ENCODE data around the gene MRGPRX4. TPM values are rescaled to one million over a fixed set of nuclear protein-coding genes. Genes with fewer than 3 reads are reported as not detected.

The MRGPRX4 gene
- total and polyA plus RNA-seq, 2 donors (not counting 3 experiments of a cell fraction or from before 2014, with no cell fraction given) = not detected

DNA sequence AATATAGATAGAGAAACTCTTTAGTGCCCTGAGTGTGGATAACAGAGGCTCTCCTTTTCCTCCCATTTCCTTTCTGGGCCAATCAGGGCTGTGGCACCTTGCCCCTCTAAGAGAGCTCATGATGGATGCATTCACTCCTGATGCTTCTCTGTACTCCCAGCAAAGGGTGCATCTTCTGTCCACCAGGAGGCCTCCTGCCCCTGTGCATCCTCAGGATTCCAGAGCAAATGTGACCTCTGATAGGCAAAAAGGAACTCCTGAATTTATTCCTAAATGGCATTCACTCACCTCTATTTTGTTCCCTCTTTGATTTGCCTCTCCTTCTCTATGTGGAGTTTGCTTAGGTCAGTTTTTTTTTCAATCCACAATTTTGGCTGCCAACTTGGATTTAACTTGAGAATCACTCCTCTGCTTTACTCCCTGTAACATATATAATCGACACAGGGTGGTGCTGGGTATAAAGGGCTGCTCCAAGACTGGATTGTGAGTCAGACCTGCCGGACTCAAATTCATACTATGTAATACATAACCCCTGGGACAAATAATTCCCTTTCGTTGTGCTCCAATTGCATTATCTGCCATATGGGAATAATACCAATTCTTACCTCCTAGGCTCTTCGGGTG is 1.1 kb upstream of the MRGPRX4 start:
- Histone ChIP-seq H3K9ac (replicated peaks; ENCODE audit: extremely low read depth, insufficient read depth, low read length) (no peak overlapping the region), H3K9me3 (replicated peaks; ENCODE audit: control insufficient read depth, insufficient read depth, low read length) (no peaks in the 10 kb centered on the region), H3K9me1 (replicated peaks; ENCODE audit: control insufficient read depth, extremely low read depth, insufficient read depth, low read length) (no peaks in the 10 kb centered on the region), H3K36me3 (ENCODE audit: control insufficient read depth in 2 of 2, extremely low read depth in 1 of 2, insufficient read depth in 2 of 2, low read length in 2 of 2) (no peaks in the 10 kb centered on the region), H4K20me1 (replicated peaks; ENCODE audit: control insufficient read depth, extremely low read depth, insufficient read depth, low read length) (no peaks in the 10 kb centered on the region), H3K79me2 (ENCODE audit: control insufficient read depth, insufficient read depth, low read length) (no peaks in the 10 kb centered on the region), H3K4me3 (replicated peaks in 1 of 3; ENCODE audit: insufficient read depth in 1 of 3, low read depth in 1 of 3, low read length in 3 of 3) (no peak overlapping the region), H3K4me2 (ENCODE audit: insufficient read depth, low read length) (no peak overlapping the region), H3K27ac (ENCODE audit: insufficient read depth, low read depth, low read length) (no peak overlapping the region), H2AFZ (ENCODE audit: low read depth, low read length) (no peak overlapping the region), H3K4me1 (ENCODE audit: control insufficient read depth, extremely low read depth, insufficient read depth, low read length) (no peaks in the 10 kb centered on the region), H3K27me3 (ENCODE audit: control insufficient read depth in 2 of 2, insufficient read depth in 2 of 2, low read length in 2 of 2) (peaks cover 0 to 3% of the 10 kb centered on the region in 2 experiments)
- no TSS peak for BruUV-seq (replicated peaks)
- dilution Hi-C loops (cut with MboI; ENCODE audit: extremely low pct_ligation_motif_present, low sequenced_read_pairs) (no loop called here), intact Hi-C loops (cut with micrococcal nuclease) (no loop called here)
- CTCF ChIA-PET = interaction anchor here (0.6 to 1.8 kb wide), 6 partner anchors 9 to 480 kb away, joined by 3 to 13 read pairs (median 5); no protein-coding TSS in a partner anchor
- TF ChIP-seq EZH2 (IDR thresholded peaks at IDR 0.05; ENCODE audit: borderline replicate concordance, low read depth, low read length, severe bottlenecking) = no peak
- TF ChIP-seq, protein P1, sequence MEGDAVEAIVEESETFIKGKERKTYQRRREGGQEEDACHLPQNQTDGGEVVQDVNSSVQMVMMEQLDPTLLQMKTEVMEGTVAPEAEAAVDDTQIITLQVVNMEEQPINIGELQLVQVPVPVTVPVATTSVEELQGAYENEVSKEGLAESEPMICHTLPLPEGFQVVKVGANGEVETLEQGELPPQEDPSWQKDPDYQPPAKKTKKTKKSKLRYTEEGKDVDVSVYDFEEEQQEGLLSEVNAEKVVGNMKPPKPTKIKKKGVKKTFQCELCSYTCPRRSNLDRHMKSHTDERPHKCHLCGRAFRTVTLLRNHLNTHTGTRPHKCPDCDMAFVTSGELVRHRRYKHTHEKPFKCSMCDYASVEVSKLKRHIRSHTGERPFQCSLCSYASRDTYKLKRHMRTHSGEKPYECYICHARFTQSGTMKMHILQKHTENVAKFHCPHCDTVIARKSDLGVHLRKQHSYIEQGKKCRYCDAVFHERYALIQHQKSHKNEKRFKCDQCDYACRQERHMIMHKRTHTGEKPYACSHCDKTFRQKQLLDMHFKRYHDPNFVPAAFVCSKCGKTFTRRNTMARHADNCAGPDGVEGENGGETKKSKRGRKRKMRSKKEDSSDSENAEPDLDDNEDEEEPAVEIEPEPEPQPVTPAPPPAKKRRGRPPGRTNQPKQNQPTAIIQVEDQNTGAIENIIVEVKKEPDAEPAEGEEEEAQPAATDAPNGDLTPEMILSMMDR (IDR thresholded peaks at IDR 0.05; ENCODE audit: extremely low read depth in 1 of 2, insufficient read depth in 1 of 2, low read depth in 1 of 2, low read length in 2 of 2) = peak; percentile 29 to 34
- no peak for TF ChIP-seq GATA2 (IDR thresholded peaks at IDR 0.05; ENCODE audit: insufficient read depth, insufficient read length, low read depth, low read length)
- FAIRE-seq (no peak), DNase-seq (ENCODE audit: low read depth, low spot score) (no peak)
- POLR2A ChIA-PET = no interaction called here

DNA sequence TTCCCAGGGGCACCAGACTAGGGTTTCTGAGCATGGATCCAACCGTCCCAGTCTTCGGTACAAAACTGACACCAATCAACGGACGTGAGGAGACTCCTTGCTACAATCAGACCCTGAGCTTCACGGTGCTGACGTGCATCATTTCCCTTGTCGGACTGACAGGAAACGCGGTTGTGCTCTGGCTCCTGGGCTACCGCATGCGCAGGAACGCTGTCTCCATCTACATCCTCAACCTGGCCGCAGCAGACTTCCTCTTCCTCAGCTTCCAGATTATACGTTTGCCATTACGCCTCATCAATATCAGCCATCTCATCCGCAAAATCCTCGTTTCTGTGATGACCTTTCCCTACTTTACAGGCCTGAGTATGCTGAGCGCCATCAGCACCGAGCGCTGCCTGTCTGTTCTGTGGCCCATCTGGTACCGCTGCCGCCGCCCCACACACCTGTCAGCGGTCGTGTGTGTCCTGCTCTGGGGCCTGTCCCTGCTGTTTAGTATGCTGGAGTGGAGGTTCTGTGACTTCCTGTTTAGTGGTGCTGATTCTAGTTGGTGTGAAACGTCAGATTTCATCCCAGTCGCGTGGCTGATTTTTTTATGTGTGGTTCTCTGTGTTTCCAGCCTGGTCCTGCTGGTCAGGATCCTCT is 709 bp downstream of the MRGPRX4 start:
- H3K4me3 ChIP-seq (replicated peaks in 1 of 3; ENCODE audit: insufficient read depth in 1 of 3, low read depth in 1 of 3, low read length in 3 of 3) = no peak overlapping the region
- TF ChIP-seq MYC (IDR thresholded peaks at IDR 0.05; ENCODE audit: low read depth, low read length) = no peak
- TF ChIP-seq, protein P1 (IDR thresholded peaks at IDR 0.05; ENCODE audit: extremely low read depth in 1 of 2, insufficient read depth in 1 of 2, low read depth in 1 of 2, low read length in 2 of 2) = no peak
- TF ChIP-seq POLR2AphosphoS5 (IDR thresholded peaks at IDR 0.05; ENCODE audit: insufficient read depth, low read depth, low read length) = no peak
- no peak for TF ChIP-seq JUN (IDR thresholded peaks at IDR 0.05; ENCODE audit: borderline replicate concordance, insufficient read depth, insufficient read length, low read depth)
- H3K79me2 ChIP-seq (ENCODE audit: control insufficient read depth, insufficient read depth, low read length) = no peaks in the 10 kb centered on the region
- CTCF ChIA-PET = no interaction called here
- no peaks in the 10 kb centered on the region for H3K4me1 ChIP-seq (ENCODE audit: control insufficient read depth, extremely low read depth, insufficient read depth, low read length)
- H2AFZ ChIP-seq (ENCODE audit: low read depth, low read length) = no peak overlapping the region
- no peaks in the 10 kb centered on the region for H3K9me3 ChIP-seq (replicated peaks; ENCODE audit: control insufficient read depth, insufficient read depth, low read length)
- H3K27me3 ChIP-seq (ENCODE audit: control insufficient read depth in 2 of 2, insufficient read depth in 2 of 2, low read length in 2 of 2) = peaks cover 3% of the 10 kb centered on the region in 2 experiments
- POLR2A ChIA-PET = no interaction called here
- DNase-seq (ENCODE audit: low read depth, low spot score) (no peak), FAIRE-seq (no peak)
- H3K4me2 ChIP-seq (ENCODE audit: insufficient read depth, low read length) = no peak overlapping the region
- H3K27ac ChIP-seq (ENCODE audit: insufficient read depth, low read depth, low read length) = no peak overlapping the region
- no peaks in the 10 kb centered on the region for H4K20me1 ChIP-seq (replicated peaks; ENCODE audit: control insufficient read depth, extremely low read depth, insufficient read depth, low read length)
- H3K36me3 ChIP-seq (ENCODE audit: control insufficient read depth in 2 of 2, extremely low read depth in 1 of 2, insufficient read depth in 2 of 2, low read length in 2 of 2) = no peaks in the 10 kb centered on the region
- no TSS peak for BruUV-seq (replicated peaks)
- dilution Hi-C loops (cut with MboI; ENCODE audit: extremely low pct_ligation_motif_present, low sequenced_read_pairs) = no loop called here
- intact Hi-C loops (cut with micrococcal nuclease) = no loop called here
- H3K9me1 ChIP-seq (replicated peaks; ENCODE audit: control insufficient read depth, extremely low read depth, insufficient read depth, low read length) = no peaks in the 10 kb centered on the region
- no peak overlapping the region for H3K9ac ChIP-seq (replicated peaks; ENCODE audit: extremely low read depth, insufficient read depth, low read length)

Measured in endothelial cell of umbilical vein (primary cell).